Measurements from ENCODE around the gene GABRB1.

Gene GABRB1

GRCh38 chr4:47419296-47419695 lies 387.9 kb downstream of the GABRB1 start:
- no peaks in the 10 kb centered on the region for H3K36me3 ChIP-seq (replicated peaks; ENCODE audit: low read depth, low read length)
- TF ChIP-seq, protein P1, sequence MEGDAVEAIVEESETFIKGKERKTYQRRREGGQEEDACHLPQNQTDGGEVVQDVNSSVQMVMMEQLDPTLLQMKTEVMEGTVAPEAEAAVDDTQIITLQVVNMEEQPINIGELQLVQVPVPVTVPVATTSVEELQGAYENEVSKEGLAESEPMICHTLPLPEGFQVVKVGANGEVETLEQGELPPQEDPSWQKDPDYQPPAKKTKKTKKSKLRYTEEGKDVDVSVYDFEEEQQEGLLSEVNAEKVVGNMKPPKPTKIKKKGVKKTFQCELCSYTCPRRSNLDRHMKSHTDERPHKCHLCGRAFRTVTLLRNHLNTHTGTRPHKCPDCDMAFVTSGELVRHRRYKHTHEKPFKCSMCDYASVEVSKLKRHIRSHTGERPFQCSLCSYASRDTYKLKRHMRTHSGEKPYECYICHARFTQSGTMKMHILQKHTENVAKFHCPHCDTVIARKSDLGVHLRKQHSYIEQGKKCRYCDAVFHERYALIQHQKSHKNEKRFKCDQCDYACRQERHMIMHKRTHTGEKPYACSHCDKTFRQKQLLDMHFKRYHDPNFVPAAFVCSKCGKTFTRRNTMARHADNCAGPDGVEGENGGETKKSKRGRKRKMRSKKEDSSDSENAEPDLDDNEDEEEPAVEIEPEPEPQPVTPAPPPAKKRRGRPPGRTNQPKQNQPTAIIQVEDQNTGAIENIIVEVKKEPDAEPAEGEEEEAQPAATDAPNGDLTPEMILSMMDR (IDR thresholded peaks at IDR 0.05; ENCODE audit: low read depth, low read length) = no peak
- TF ChIP-seq EZH2phosphoT487 (IDR thresholded peaks at IDR 0.05; ENCODE audit: low read depth) = no peak
- no peak overlapping the region for H3K9ac ChIP-seq (ENCODE audit: low read length)
- no peaks in the 10 kb centered on the region for H3K9me3 ChIP-seq (ENCODE audit: insufficient read depth, low read length)
- no peaks in the 10 kb centered on the region for H4K20me1 ChIP-seq (ENCODE audit: insufficient read depth, low read length)
- no peaks in the 10 kb centered on the region for H3K79me2 ChIP-seq (ENCODE audit: low read length)
- no peak overlapping the region for H2AFZ ChIP-seq (ENCODE audit: low read depth, low read length)
- no peak overlapping the region for H3K4me3 ChIP-seq (ENCODE audit: low read length)
- no peak overlapping the region for H3K4me2 ChIP-seq (ENCODE audit: low read length)
- H3K4me1 ChIP-seq (ENCODE audit: low read length) = peaks cover 9% of the 10 kb centered on the region
- 0 out of 2 replicates have a peak, but pooled peaks cover 3% of the 10 kb centered on the region for H3K27me3 ChIP-seq (ENCODE audit: low read depth, low read length)
- no peak overlapping the region for H3K27ac ChIP-seq (ENCODE audit: low read length)

DNA sequence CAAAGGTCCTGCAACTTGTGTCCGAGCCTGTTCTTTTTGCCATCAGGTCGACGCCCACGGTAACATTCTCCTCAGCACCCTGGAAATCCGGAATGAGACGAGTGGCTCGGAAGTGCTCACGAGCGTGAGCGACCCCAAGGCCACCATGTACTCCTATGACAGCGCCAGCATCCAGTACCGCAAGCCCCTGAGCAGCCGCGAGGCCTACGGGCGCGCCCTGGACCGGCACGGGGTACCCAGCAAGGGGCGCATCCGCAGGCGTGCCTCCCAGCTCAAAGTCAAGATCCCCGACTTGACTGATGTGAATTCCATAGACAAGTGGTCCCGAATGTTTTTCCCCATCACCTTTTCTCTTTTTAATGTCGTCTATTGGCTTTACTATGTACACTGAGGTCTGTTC lies 394.3 kb downstream of the GABRB1 start:
- no peak overlapping the region for H3K4me3 ChIP-seq (ENCODE audit: low read length)
- TF ChIP-seq, protein P1 (IDR thresholded peaks at IDR 0.05; ENCODE audit: low read depth, low read length) = no peak
- no peak for TF ChIP-seq EZH2phosphoT487 (IDR thresholded peaks at IDR 0.05; ENCODE audit: low read depth)
- H3K9ac ChIP-seq (ENCODE audit: low read length) = no peak overlapping the region

GRCh38 chr4:47427935-47428334 lies 396.6 kb downstream of the GABRB1 start:
- Histone ChIP-seq H2AFZ (ENCODE audit: low read depth, low read length) (no peak overlapping the region), H3K27me3 (ENCODE audit: low read depth, low read length) (no peaks in the 10 kb centered on the region), H3K9me3 (ENCODE audit: insufficient read depth, low read length) (no peaks in the 10 kb centered on the region), H3K4me3 (ENCODE audit: low read length) (no peak overlapping the region), H3K9ac (ENCODE audit: low read length) (no peak overlapping the region), H3K36me3 (replicated peaks; ENCODE audit: low read depth, low read length) (no peaks in the 10 kb centered on the region), H4K20me1 (ENCODE audit: insufficient read depth, low read length) (no peaks in the 10 kb centered on the region), H3K27ac (ENCODE audit: low read length) (no peak overlapping the region), H3K79me2 (ENCODE audit: low read length) (no peaks in the 10 kb centered on the region), H3K4me2 (ENCODE audit: low read length) (no peak overlapping the region), H3K4me1 (ENCODE audit: low read length) (no peaks in the 10 kb centered on the region)
- no peak for TF ChIP-seq EZH2phosphoT487 (IDR thresholded peaks at IDR 0.05; ENCODE audit: low read depth)
- TF ChIP-seq, protein P1 (IDR thresholded peaks at IDR 0.05; ENCODE audit: low read depth, low read length) = no peak

More for the DNA sequence above, 394.3 kb downstream of the GABRB1 start:
- H3K9me3 ChIP-seq (ENCODE audit: insufficient read depth, low read length) = no peaks in the 10 kb centered on the region
- no peak overlapping the region for H2AFZ ChIP-seq (ENCODE audit: low read depth, low read length)
- no peak overlapping the region for H3K27ac ChIP-seq (ENCODE audit: low read length)
- no peaks in the 10 kb centered on the region for H3K36me3 ChIP-seq (replicated peaks; ENCODE audit: low read depth, low read length)
- H3K4me1 ChIP-seq (ENCODE audit: low read length) = no peaks in the 10 kb centered on the region
- no peaks in the 10 kb centered on the region for H3K79me2 ChIP-seq (ENCODE audit: low read length)
- H3K27me3 ChIP-seq (ENCODE audit: low read depth, low read length) = no peaks in the 10 kb centered on the region
- H4K20me1 ChIP-seq (ENCODE audit: insufficient read depth, low read length) = no peaks in the 10 kb centered on the region
- no peak overlapping the region for H3K4me2 ChIP-seq (ENCODE audit: low read length)

DNA sequence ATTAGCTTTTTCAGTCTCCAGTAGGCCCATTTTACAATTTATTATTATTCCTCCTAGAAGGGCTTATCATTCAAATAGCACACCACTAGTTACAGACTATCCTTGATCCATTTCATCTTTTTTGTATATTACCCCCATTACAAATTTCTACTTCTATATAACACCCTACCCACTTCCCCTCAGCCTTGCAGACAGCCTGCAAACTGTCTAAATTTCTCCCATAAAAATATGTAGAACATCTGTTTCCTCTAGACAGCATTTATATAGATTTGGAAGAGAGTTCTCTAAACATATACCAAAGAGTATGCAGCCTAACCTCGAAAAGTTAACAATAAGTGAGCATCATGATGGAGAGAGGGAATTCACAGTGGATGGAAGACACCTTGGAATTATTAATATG lies 401.4 kb downstream of the GABRB1 start:
- H3K9me3 ChIP-seq (ENCODE audit: insufficient read depth, low read length) = no peaks in the 10 kb centered on the region
- no peaks in the 10 kb centered on the region for H4K20me1 ChIP-seq (ENCODE audit: insufficient read depth, low read length)
- H3K9ac ChIP-seq (ENCODE audit: low read length) = no peak overlapping the region
- no peak overlapping the region for H2AFZ ChIP-seq (ENCODE audit: low read depth, low read length)
- H3K36me3 ChIP-seq (replicated peaks; ENCODE audit: low read depth, low read length) = no peaks in the 10 kb centered on the region
- TF ChIP-seq, protein P1 (IDR thresholded peaks at IDR 0.05; ENCODE audit: low read depth, low read length) = no peak
- TF ChIP-seq EZH2phosphoT487 (IDR thresholded peaks at IDR 0.05; ENCODE audit: low read depth) = no peak
- H3K27me3 ChIP-seq (ENCODE audit: low read depth, low read length) = no peaks in the 10 kb centered on the region
- no peaks in the 10 kb centered on the region for H3K4me1 ChIP-seq (ENCODE audit: low read length)
- no peak overlapping the region for H3K27ac ChIP-seq (ENCODE audit: low read length)
- H3K4me3 ChIP-seq (ENCODE audit: low read length) = no peak overlapping the region
- no peak overlapping the region for H3K4me2 ChIP-seq (ENCODE audit: low read length)
- H3K79me2 ChIP-seq (ENCODE audit: low read length) = no peaks in the 10 kb centered on the region
